Measurements from ENCODE around the gene DDX3Y.

Gene DDX3Y

GRCh38 chrY:12913541-12913940 lies 8.9 kb downstream of the DDX3Y start:
- no peak overlapping the region for H3K27ac ChIP-seq

DNA sequence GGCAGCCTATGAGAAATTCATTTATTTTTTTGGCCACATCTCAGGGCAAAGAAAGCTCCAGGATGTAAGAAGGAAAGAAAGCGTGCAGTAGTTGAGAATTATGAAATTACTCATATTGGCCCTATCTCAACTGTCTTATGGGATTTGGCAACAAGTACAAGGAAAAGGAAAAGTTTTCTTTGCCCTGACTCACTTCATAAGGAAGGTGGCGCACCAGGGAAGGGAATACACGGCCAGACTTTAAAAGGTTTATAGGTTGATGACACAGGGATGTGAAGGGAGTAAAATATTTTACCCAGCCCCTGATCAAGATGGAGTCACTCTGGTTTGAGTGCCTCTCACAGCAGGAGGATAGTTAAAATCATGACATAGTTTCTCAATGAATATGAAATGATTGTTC lies 23.4 kb downstream of the DDX3Y start:
- TF ChIP-seq, protein P1, sequence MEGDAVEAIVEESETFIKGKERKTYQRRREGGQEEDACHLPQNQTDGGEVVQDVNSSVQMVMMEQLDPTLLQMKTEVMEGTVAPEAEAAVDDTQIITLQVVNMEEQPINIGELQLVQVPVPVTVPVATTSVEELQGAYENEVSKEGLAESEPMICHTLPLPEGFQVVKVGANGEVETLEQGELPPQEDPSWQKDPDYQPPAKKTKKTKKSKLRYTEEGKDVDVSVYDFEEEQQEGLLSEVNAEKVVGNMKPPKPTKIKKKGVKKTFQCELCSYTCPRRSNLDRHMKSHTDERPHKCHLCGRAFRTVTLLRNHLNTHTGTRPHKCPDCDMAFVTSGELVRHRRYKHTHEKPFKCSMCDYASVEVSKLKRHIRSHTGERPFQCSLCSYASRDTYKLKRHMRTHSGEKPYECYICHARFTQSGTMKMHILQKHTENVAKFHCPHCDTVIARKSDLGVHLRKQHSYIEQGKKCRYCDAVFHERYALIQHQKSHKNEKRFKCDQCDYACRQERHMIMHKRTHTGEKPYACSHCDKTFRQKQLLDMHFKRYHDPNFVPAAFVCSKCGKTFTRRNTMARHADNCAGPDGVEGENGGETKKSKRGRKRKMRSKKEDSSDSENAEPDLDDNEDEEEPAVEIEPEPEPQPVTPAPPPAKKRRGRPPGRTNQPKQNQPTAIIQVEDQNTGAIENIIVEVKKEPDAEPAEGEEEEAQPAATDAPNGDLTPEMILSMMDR (conservative IDR thresholded peaks at IDR 0.05) = no peak
- no peak for TF ChIP-seq ZFX (IDR thresholded peaks at IDR 0.05)

More at GRCh38 chrY:12913541-12913940, 8.9 kb downstream of the DDX3Y start:
- TF ChIP-seq, protein P1 (conservative IDR thresholded peaks at IDR 0.05) = no peak
- TF ChIP-seq ZFX (IDR thresholded peaks at IDR 0.05) = no peak

DNA sequence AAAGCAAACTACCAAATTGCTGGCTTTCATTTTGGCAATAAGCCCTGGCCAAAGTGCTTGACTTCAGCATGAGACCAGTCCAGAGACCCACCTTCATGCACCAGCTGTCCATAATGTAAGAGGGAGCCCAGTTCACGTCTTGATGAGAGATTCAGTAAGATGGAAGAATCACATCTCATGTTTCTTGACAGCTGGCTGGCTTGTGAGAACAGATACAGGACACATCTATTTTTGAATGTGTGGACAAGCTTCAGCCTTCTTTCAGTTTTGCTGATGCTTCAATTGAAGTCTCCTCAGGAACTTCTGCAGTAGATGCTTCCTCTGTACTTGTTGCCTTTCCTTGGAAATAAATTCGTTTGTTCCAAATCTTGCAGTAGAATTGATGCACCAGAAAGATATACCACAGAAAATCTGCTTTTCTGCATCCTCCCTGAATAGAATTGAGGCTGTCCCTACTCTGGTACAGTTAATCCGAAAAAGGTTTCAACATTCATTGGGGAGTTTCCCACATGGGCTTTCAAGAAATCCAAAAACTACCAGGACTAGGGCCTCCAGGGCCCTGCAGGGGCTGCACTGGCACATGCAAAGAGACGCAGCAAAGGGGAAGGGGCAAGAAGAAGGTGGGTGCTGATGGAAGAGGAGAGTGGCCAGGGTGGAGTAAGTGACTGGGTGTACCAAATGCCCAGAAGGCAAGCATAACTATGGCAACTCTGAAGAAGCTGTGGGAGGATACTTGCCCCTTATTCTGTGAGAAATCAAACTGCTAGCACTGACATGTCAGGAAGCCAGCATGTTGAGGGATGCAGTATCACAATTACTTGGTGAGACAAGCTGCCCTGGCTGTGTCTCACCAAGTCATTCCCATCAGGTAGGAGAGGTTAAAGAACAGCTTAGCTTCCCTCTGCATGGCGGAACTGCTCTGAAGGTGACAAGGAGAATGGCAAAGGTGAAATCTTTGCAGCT lies 37.3 kb downstream of the DDX3Y start:
- no peak overlapping the region for H3K27ac ChIP-seq
- no peak for TF ChIP-seq ZFX (IDR thresholded peaks at IDR 0.05)
- TF ChIP-seq, protein P1 (conservative IDR thresholded peaks at IDR 0.05) = no peak

More for the DNA sequence above, 23.4 kb downstream of the DDX3Y start:
- no peak overlapping the region for H3K27ac ChIP-seq
